ENCODE data around the gene PDGFB. TPM values are rescaled to one million over a fixed set of nuclear protein-coding genes. Genes with fewer than 3 reads are reported as not detected.
A peak's percentile ranks its signal among the peaks of the same experiment; 100 is the strongest.

Gene PDGFB
- total and polyA plus RNA-seq, 8 donors = 16.0 to 28.2 (median 23.3) TPM

- intact Hi-C loops (cut with DNase I) = loop anchor here in 1 of 2 donors (10.0 kb wide), 1 partner anchor 61 kb away; no protein-coding TSS in a partner anchor
- DNase-seq (peak in 1 of 4 donors; percentile 71), ATAC-seq (no peak)
- TF ChIP-seq CTCF (IDR thresholded peaks at IDR 0.05) = no peak
- no peaks in the 10 kb centered on the region for H3K9me3 ChIP-seq
- H3K4me1 ChIP-seq = peaks cover 10 to 73% of the 10 kb centered on the region in 2 donors
- H3K36me3 ChIP-seq = no peaks in the 10 kb centered on the region
- H3K27ac ChIP-seq = peak overlapping the region; percentile 44 to 73
- H3K27me3 ChIP-seq = peaks cover 38 to 90% of the 10 kb centered on the region in 2 donors
- H3K4me3 ChIP-seq = peak overlapping the region; percentile 38 to 54
Observed at GRCh38 chr22:39243439-39244135, 1.2 kb downstream of the PDGFB start.

GRCh38 chr22:39242595-39243438, 2.0 kb downstream of the PDGFB start:
- peak overlapping the region; percentile 44 to 73 for H3K27ac ChIP-seq
- peaks cover 38 to 96% of the 10 kb centered on the region in 2 donors for H3K27me3 ChIP-seq
- no peaks in the 10 kb centered on the region for H3K36me3 ChIP-seq
- intact Hi-C loops (cut with DNase I) = loop anchor here in 1 of 2 donors (10.0 kb wide), 1 partner anchor 62 kb away; no protein-coding TSS in a partner anchor
- DNase-seq (peak in 2 of 4 donors; percentile 62 to 74), ATAC-seq (peak; percentile 2)
- no peak for TF ChIP-seq CTCF (IDR thresholded peaks at IDR 0.05)
- H3K9me3 ChIP-seq = no peaks in the 10 kb centered on the region
- peak overlapping the region; percentile 38 to 54 for H3K4me3 ChIP-seq
- peaks cover 10 to 78% of the 10 kb centered on the region in 2 donors for H3K4me1 ChIP-seq

GRCh38 chr22:39241794-39242594, 2.8 kb downstream of the PDGFB start:
- TF ChIP-seq CTCF (IDR thresholded peaks at IDR 0.05) = no peak
- Histone ChIP-seq H3K27ac (peak overlapping the region; percentile 39 to 73), H3K4me3 (peak overlapping the region; percentile 19 to 54), H3K9me3 (no peaks in the 10 kb centered on the region), H3K27me3 (peaks cover 38 to 100% of the 10 kb centered on the region in 2 donors), H3K4me1 (peaks cover 16 to 86% of the 10 kb centered on the region in 2 donors), H3K36me3 (no peaks in the 10 kb centered on the region)
- ATAC-seq = no peak
- peak in 1 of 4 donors; percentile 71 for DNase-seq
- intact Hi-C loops (cut with DNase I) = loop anchor here in 1 of 2 donors (10.0 kb wide), 1 partner anchor 63 kb away; no protein-coding TSS in a partner anchor

GRCh38 chr22:39240831-39241793, 3.7 kb downstream of the PDGFB start:
- no peak for TF ChIP-seq CTCF (IDR thresholded peaks at IDR 0.05)
- Histone ChIP-seq H3K27me3 (peaks cover 35 to 100% of the 10 kb centered on the region in 2 donors), H3K36me3 (no peaks in the 10 kb centered on the region), H3K4me1 (peaks cover 21 to 95% of the 10 kb centered on the region in 2 donors), H3K4me3 (peak overlapping the region; percentile 19 to 54), H3K27ac (peak overlapping the region; percentile 13 to 49), H3K9me3 (no peaks in the 10 kb centered on the region)
- peak in 2 of 4 donors; percentile 60 to 82 for DNase-seq
- ATAC-seq = peak; percentile 6
- intact Hi-C loops (cut with DNase I) = loop anchor here in 1 of 2 donors (10.0 kb wide), 1 partner anchor 64 kb away; no protein-coding TSS in a partner anchor
